Glutamatergic neuron (in vitro differentiated cells): ENCODE results near the gene STT3B. TPM values are rescaled to one million over a fixed set of nuclear protein-coding genes. Genes with fewer than 3 reads are reported as not detected.

Source experiments
- DNase-seq: peaks from one replicate; pipeline ENCODE4 v3.0.0; 2022
- H3K27ac Mint-ChIP-seq: one replicate; pipeline ENCODE4 v1.8.0; 2020; ENCODE audit warnings: mild to moderate bottlenecking, mixed read lengths, inconsistent platforms; ENCODE audit not compliant: unreplicated experiment
- H3K27me3 Mint-ChIP-seq: one replicate; pipeline ENCODE4 v1.8.0; 2020; ENCODE audit warnings: mild to moderate bottlenecking, moderate library complexity, mixed read lengths, inconsistent platforms; ENCODE audit not compliant: unreplicated experiment
- H3K36me3 Mint-ChIP-seq: one replicate; pipeline ENCODE4 v1.8.0; 2020; ENCODE audit warnings: mild to moderate bottlenecking, mixed read lengths, inconsistent platforms; ENCODE audit not compliant: unreplicated experiment
- H3K4me1 Mint-ChIP-seq: one replicate; pipeline ENCODE4 v1.8.0; 2020; ENCODE audit warnings: mild to moderate bottlenecking, low read depth, mixed read lengths, inconsistent platforms; ENCODE audit not compliant: unreplicated experiment
- H3K4me3 Mint-ChIP-seq: one replicate; pipeline ENCODE4 v1.8.0; 2020; ENCODE audit warnings: mild to moderate bottlenecking, mixed read lengths, inconsistent platforms; ENCODE audit not compliant: unreplicated experiment
- H3K9me3 Mint-ChIP-seq: one replicate; pipeline ENCODE4 v1.8.0; 2020; ENCODE audit warnings: mild to moderate bottlenecking, moderate library complexity, mixed read lengths, inconsistent platforms; ENCODE audit not compliant: unreplicated experiment
- CTCF ChIP-seq: fragments of 200-600 bp; sonication (generic); IDR thresholded peaks from one replicate; pipeline ENCODE4 v1.5.0; 2021; ENCODE audit not compliant: partially characterized antibody, unreplicated experiment
- total RNA-seq: library from RNA; stranded (reverse); fragmentation: NEBNext Ultra II Directional; extraction: Animal tissue kit (Norgen Biotek cat#: 25700); gene quantifications from one replicate; pipeline ENCODE4 v1.2.1, GENCODE V29; 2021; ENCODE audit not compliant: unreplicated experiment

STT3B gene
- total RNA-seq, 1 donor from 2014 or later = 65.1 TPM

- no peak for TF ChIP-seq CTCF
- Mint-ChIP-seq H3K27ac (no peak overlapping the region), H3K4me3 (no peak overlapping the region), H3K36me3 (peaks cover 12% of the 10 kb centered on the region), H3K27me3 (peaks cover 3% of the 10 kb centered on the region), H3K9me3 (peaks cover 2% of the 10 kb centered on the region), H3K4me1 (peaks cover 5% of the 10 kb centered on the region)
- no peak for DNase-seq
Observed at GRCh38 chr3:31565288-31565687, 32.6 kb downstream of the STT3B start.

GRCh38 chr3:31567036-31567435 is 34.3 kb downstream of the STT3B start:
- Mint-ChIP-seq H3K4me1 (peaks cover 5% of the 10 kb centered on the region), H3K27me3 (no peaks in the 10 kb centered on the region), H3K4me3 (no peak overlapping the region), H3K27ac (no peak overlapping the region), H3K36me3 (peaks cover 7% of the 10 kb centered on the region), H3K9me3 (no peaks in the 10 kb centered on the region)
- DNase-seq = peak; percentile 25
- TF ChIP-seq CTCF = peak; percentile 59

GRCh38 chr3:31568649-31569048 is 35.9 kb downstream of the STT3B start:
- Mint-ChIP-seq H3K9me3 (no peaks in the 10 kb centered on the region), H3K4me1 (peaks cover 5% of the 10 kb centered on the region)

GRCh38 chr3:31571325-31571724 is 38.6 kb downstream of the STT3B start:
- Mint-ChIP-seq H3K4me3 (no peak overlapping the region), H3K27me3 (no peaks in the 10 kb centered on the region), H3K27ac (no peak overlapping the region), H3K4me1 (peaks cover 11% of the 10 kb centered on the region), H3K36me3 (no peaks in the 10 kb centered on the region), H3K9me3 (no peaks in the 10 kb centered on the region)
- TF ChIP-seq CTCF = no peak
- DNase-seq = no peak

More at GRCh38 chr3:31568649-31569048, 35.9 kb downstream of the STT3B start:
- Mint-ChIP-seq H3K27ac (no peak overlapping the region), H3K36me3 (no peaks in the 10 kb centered on the region), H3K4me3 (no peak overlapping the region), H3K27me3 (no peaks in the 10 kb centered on the region)
- DNase-seq = no peak
- TF ChIP-seq CTCF = no peak

GRCh38 chr3:31572236-31573004 is 39.7 kb downstream of the STT3B start:
- peaks cover 11% of the 10 kb centered on the region for H3K4me1 Mint-ChIP-seq
- no peaks in the 10 kb centered on the region for H3K36me3 Mint-ChIP-seq
- H3K27ac Mint-ChIP-seq = no peak overlapping the region
- no peak for DNase-seq
- H3K27me3 Mint-ChIP-seq = no peaks in the 10 kb centered on the region
- no peaks in the 10 kb centered on the region for H3K9me3 Mint-ChIP-seq
- TF ChIP-seq CTCF = no peak
- no peak overlapping the region for H3K4me3 Mint-ChIP-seq
